ENCODE measurements around the gene DHH.

DNA sequence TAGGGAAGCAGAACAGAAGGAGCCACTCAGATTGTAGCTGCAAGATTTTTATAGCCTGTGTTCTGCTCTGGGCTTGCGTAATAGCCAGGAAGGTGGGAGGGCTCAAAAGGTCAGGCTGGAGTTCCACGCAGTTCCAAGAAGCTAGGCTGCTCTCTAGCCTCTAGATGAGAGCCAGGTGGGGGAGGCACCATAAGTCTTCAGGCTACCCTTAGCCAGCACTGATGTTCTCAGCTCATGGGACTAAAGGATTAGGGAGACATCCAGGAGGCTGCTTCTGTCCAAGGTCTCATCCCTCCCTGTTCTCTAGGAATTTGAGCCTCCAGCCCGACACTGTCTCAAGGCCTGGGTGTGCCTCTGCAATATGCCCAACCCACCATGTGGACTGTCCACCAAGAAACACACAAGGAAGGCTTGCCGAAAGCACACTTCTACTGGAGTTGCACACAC is 14.4 kb upstream of the DHH start:
- TF ChIP-seq, protein P1, sequence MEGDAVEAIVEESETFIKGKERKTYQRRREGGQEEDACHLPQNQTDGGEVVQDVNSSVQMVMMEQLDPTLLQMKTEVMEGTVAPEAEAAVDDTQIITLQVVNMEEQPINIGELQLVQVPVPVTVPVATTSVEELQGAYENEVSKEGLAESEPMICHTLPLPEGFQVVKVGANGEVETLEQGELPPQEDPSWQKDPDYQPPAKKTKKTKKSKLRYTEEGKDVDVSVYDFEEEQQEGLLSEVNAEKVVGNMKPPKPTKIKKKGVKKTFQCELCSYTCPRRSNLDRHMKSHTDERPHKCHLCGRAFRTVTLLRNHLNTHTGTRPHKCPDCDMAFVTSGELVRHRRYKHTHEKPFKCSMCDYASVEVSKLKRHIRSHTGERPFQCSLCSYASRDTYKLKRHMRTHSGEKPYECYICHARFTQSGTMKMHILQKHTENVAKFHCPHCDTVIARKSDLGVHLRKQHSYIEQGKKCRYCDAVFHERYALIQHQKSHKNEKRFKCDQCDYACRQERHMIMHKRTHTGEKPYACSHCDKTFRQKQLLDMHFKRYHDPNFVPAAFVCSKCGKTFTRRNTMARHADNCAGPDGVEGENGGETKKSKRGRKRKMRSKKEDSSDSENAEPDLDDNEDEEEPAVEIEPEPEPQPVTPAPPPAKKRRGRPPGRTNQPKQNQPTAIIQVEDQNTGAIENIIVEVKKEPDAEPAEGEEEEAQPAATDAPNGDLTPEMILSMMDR (conservative IDR thresholded peaks at IDR 0.05): no peak
- no peak for TF ChIP-seq ZFX (IDR thresholded peaks at IDR 0.05)
